DND-41 (cell line): ENCODE results near the gene LIN7B.

Experiments
- ATAC-seq: fragments of 200-7000 bp; cut with Tn5 transposase; 3 replicates; pipeline ENCODE4 v1.9.1; 2021; ENCODE audit warnings: low read depth; ENCODE audit not compliant: insufficient read depth
- DNase-seq: peaks from one replicate; pipeline ENCODE4 v3.0.0-alpha.2; 2020
- H2AFZ ChIP-seq: 2 replicates; pipeline ENCODE4 v1.6.0; 2012; ENCODE audit warnings: low read depth, low read length
- H3K27ac ChIP-seq: 2 replicates; pipeline ENCODE4 v1.5.1; 2012; ENCODE audit warnings: low read length, inconsistent platforms
- H3K27me3 ChIP-seq: fragments of 200-600 bp; sonication (generic); 2 replicates; pipeline ENCODE4 v1.6.0; 2012; ENCODE audit warnings: low read length, mild to moderate bottlenecking, inconsistent platforms; ENCODE audit not compliant: insufficient read depth, poor library complexity
- H3K36me3 ChIP-seq: 2 replicates; pipeline ENCODE4 v1.5.1; 2012; ENCODE audit warnings: low read length, inconsistent platforms; ENCODE audit not compliant: insufficient read depth
- H3K4me1 ChIP-seq: 2 replicates; pipeline ENCODE4 v1.5.1; 2012; ENCODE audit warnings: mild to moderate bottlenecking, low read length; ENCODE audit not compliant: insufficient read depth
- H3K4me2 ChIP-seq: 2 replicates; pipeline ENCODE4 v1.6.0; 2012; ENCODE audit warnings: mild to moderate bottlenecking, moderate library complexity, low read length, inconsistent platforms; ENCODE audit not compliant: insufficient read depth
- H3K4me3 ChIP-seq, 2 experiments: fragments of 200-600 bp in 1 of 2; shearing (Covaris generic) in 1 of 2; 2 replicates each; pipeline ENCODE4 v1.5.1; 2012 to 2016; ENCODE audit warnings: inconsistent platforms in 2 of 2, low read length in 2 of 2, mild to moderate bottlenecking in 2 of 2, low read depth in 1 of 2, moderate library complexity in 1 of 2
- H3K79me2 ChIP-seq: 2 replicates; pipeline ENCODE4 v1.6.0; 2012; ENCODE audit warnings: low read length, inconsistent platforms; ENCODE audit not compliant: insufficient read depth
- H3K9ac ChIP-seq: 2 replicates; pipeline ENCODE4 v1.6.0; 2012; ENCODE audit warnings: low read depth, mild to moderate bottlenecking, inconsistent platforms, low read length, moderate library complexity
- H3K9me3 ChIP-seq: 2 replicates; pipeline ENCODE4 v1.5.1; 2012; ENCODE audit warnings: low read length, moderate library complexity, mild to moderate bottlenecking, inconsistent platforms; ENCODE audit not compliant: insufficient read depth, severe bottlenecking
- H4K20me1 ChIP-seq: 2 replicates; pipeline ENCODE4 v1.6.0; 2012; ENCODE audit warnings: low read length; ENCODE audit not compliant: insufficient read depth
- CTCF ChIP-seq: IDR thresholded peaks from 2 replicates; pipeline ENCODE4 v1.5.1; 2012; ENCODE audit warnings: borderline replicate concordance, low read length, moderate library complexity, mild to moderate bottlenecking; ENCODE audit not compliant: poor library complexity, severe bottlenecking; ENCODE audit errors: extremely low read depth
- EZH2 ChIP-seq: IDR thresholded peaks from 3 replicates; pipeline ENCODE4 v1.6.1; 2012; ENCODE audit warnings: borderline replicate concordance, low read depth, mild to moderate bottlenecking, moderate library complexity, low read length, inconsistent platforms; ENCODE audit not compliant: severe bottlenecking

The LIN7B gene

GRCh38 chr19:49067554-49067953 is 46.6 kb upstream of the LIN7B start:
- no peak overlapping the region for H2AFZ ChIP-seq
- H3K27ac ChIP-seq: no peak overlapping the region
- H3K27me3 ChIP-seq: peaks cover 10% of the 10 kb centered on the region
- no peaks in the 10 kb centered on the region for H3K4me1 ChIP-seq
- no peaks in the 10 kb centered on the region for H3K9me3 ChIP-seq
- DNase-seq (no peak), ATAC-seq (no peak)
- H3K79me2 ChIP-seq: no peaks in the 10 kb centered on the region
- TF ChIP-seq CTCF (no peak), EZH2 (no peak)
- H3K4me3 ChIP-seq: no peak overlapping the region
- no peak overlapping the region for H3K9ac ChIP-seq
- no peak overlapping the region for H3K4me2 ChIP-seq
- H3K36me3 ChIP-seq: no peaks in the 10 kb centered on the region
- no peaks in the 10 kb centered on the region for H4K20me1 ChIP-seq

GRCh38 chr19:49069026-49069425 is 45.1 kb upstream of the LIN7B start:
- H2AFZ ChIP-seq: no peak overlapping the region
- no peak overlapping the region for H3K27ac ChIP-seq
- no peaks in the 10 kb centered on the region for H3K4me1 ChIP-seq
- TF ChIP-seq EZH2 (no peak), CTCF (no peak)
- H3K27me3 ChIP-seq: peaks cover 10% of the 10 kb centered on the region
- H3K4me3 ChIP-seq: no peak overlapping the region
- H3K9ac ChIP-seq: no peak overlapping the region
- H3K36me3 ChIP-seq: no peaks in the 10 kb centered on the region
- no peaks in the 10 kb centered on the region for H3K79me2 ChIP-seq
- DNase-seq: no peak
- H3K9me3 ChIP-seq: no peaks in the 10 kb centered on the region
- no peaks in the 10 kb centered on the region for H4K20me1 ChIP-seq
- H3K4me2 ChIP-seq: no peak overlapping the region
- ATAC-seq: no peak

- no peak for DNase-seq
- no peak overlapping the region for H3K27ac ChIP-seq
- no peaks in the 10 kb centered on the region for H3K79me2 ChIP-seq
- no peaks in the 10 kb centered on the region for H3K4me1 ChIP-seq
- no peak overlapping the region for H3K4me2 ChIP-seq
- H3K9ac ChIP-seq: no peak overlapping the region
- TF ChIP-seq CTCF (no peak), EZH2 (no peak)
- no peaks in the 10 kb centered on the region for H4K20me1 ChIP-seq
- no peaks in the 10 kb centered on the region for H3K9me3 ChIP-seq
- ATAC-seq: no peak
- H3K4me3 ChIP-seq: no peak overlapping the region
- H3K36me3 ChIP-seq: no peaks in the 10 kb centered on the region
- H3K27me3 ChIP-seq: peaks cover 9% of the 10 kb centered on the region
- H2AFZ ChIP-seq: no peak overlapping the region
These were observed 43.8 kb upstream of the LIN7B start for GRCh38 chr19:49070416-49070815.

GRCh38 chr19:49071860-49072547 is 42.2 kb upstream of the LIN7B start:
- ATAC-seq (no peak), DNase-seq (no peak)
- H2AFZ ChIP-seq: no peak overlapping the region
- H3K27me3 ChIP-seq: no peaks in the 10 kb centered on the region
- no peak for TF ChIP-seq CTCF
- TF ChIP-seq EZH2: no peak
- no peak overlapping the region for H3K27ac ChIP-seq
- no peak overlapping the region for H3K4me3 ChIP-seq
- H3K9me3 ChIP-seq: no peaks in the 10 kb centered on the region
- no peak overlapping the region for H3K4me2 ChIP-seq
- H3K79me2 ChIP-seq: no peaks in the 10 kb centered on the region
- H3K4me1 ChIP-seq: no peaks in the 10 kb centered on the region
- H4K20me1 ChIP-seq: no peaks in the 10 kb centered on the region
- H3K36me3 ChIP-seq: no peaks in the 10 kb centered on the region
- no peak overlapping the region for H3K9ac ChIP-seq
